GM23248 (cell line): ENCODE measurements around the gene SHROOM3. TPM values are rescaled to one million over a fixed set of nuclear protein-coding genes. Genes with fewer than 3 reads are reported as not detected.
"Not testable (repeated sequence)": the region's sequence is repeated elsewhere in the genome, so short reads cannot be mapped to it uniquely, and the experiment has no call there.

ENCODE experiments used
- DNase-seq: peaks from one replicate; pipeline ENCODE4 v3.0.0-alpha.2; 2015
- H2AFZ ChIP-seq: fragments of 200-600 bp; sonication (generic); 2 replicates; pipeline ENCODE4 v1.6.1; 2016; ENCODE audit warnings: antibody characterized with exemption
- H3F3A ChIP-seq: fragments of 200-600 bp; sonication (generic); 2 replicates; pipeline ENCODE4 v1.6.1; 2016; ENCODE audit warnings: mild to moderate bottlenecking, antibody characterized with exemption, mixed run types; ENCODE audit not compliant: insufficient read depth
- H3K27ac ChIP-seq: fragments of 200-600 bp; sonication (generic); 2 replicates; pipeline ENCODE4 v1.5.1; 2016; ENCODE audit warnings: mild to moderate bottlenecking
- H3K27me3 ChIP-seq: fragments of 200-600 bp; sonication (generic); replicated peaks from 2 replicates; pipeline ENCODE4 v1.6.1; 2016; ENCODE audit warnings: mild to moderate bottlenecking; ENCODE audit not compliant: insufficient read depth
- H3K36me3 ChIP-seq: fragments of 200-600 bp; sonication (generic); 2 replicates; pipeline ENCODE4 v1.6.1; 2016; ENCODE audit warnings: low read depth, mild to moderate bottlenecking
- H3K4me1 ChIP-seq: fragments of 200-600 bp; sonication (generic); 2 replicates; pipeline ENCODE4 v1.6.1; 2016; ENCODE audit warnings: mild to moderate bottlenecking; ENCODE audit not compliant: insufficient read depth
- H3K4me2 ChIP-seq: fragments of 200-600 bp; sonication (generic); one replicate; pipeline ENCODE4 v1.6.1; 2016; ENCODE audit warnings: mild to moderate bottlenecking; ENCODE audit not compliant: unreplicated experiment
- H3K4me3 ChIP-seq: fragments of 200-600 bp; sonication (generic); 2 replicates; pipeline ENCODE4 v1.5.1; 2016; ENCODE audit warnings: mild to moderate bottlenecking
- H3K79me2 ChIP-seq: fragments of 200-600 bp; sonication (generic); 2 replicates; pipeline ENCODE4 v1.6.1; 2016; ENCODE audit warnings: mild to moderate bottlenecking; ENCODE audit not compliant: insufficient read depth
- H3K9ac ChIP-seq: fragments of 200-600 bp; sonication (generic); 2 replicates; pipeline ENCODE4 v1.6.1; 2016; ENCODE audit warnings: mild to moderate bottlenecking
- H3K9me2 ChIP-seq: fragments of 200-600 bp; sonication (generic); 2 replicates; pipeline ENCODE4 v1.6.1; 2016; ENCODE audit warnings: mixed run types, mild to moderate bottlenecking, moderate library complexity; ENCODE audit not compliant: insufficient read depth
- H3K9me3 ChIP-seq: fragments of 200-600 bp; sonication (generic); one replicate; pipeline ENCODE4 v1.6.1; 2017; ENCODE audit warnings: low read depth
- H4K20me1 ChIP-seq: fragments of 200-600 bp; sonication (generic); 2 replicates; pipeline ENCODE4 v1.6.0; 2016; ENCODE audit not compliant: insufficient read depth
- EZH2 ChIP-seq: fragments of 200-600 bp; sonication (generic); IDR thresholded peaks from 2 replicates; pipeline ENCODE4 v1.6.1; 2018; ENCODE audit warnings: antibody characterized with exemption, mild to moderate bottlenecking; ENCODE audit not compliant: insufficient read depth, poor library complexity, severe bottlenecking
- EZH2phosphoT487 ChIP-seq: fragments of 200-600 bp; sonication (generic); IDR thresholded peaks from 2 replicates; pipeline ENCODE4 v1.6.1; 2018; ENCODE audit warnings: antibody characterized with exemption, moderate library complexity, mild to moderate bottlenecking, low read depth; ENCODE audit not compliant: insufficient read depth
- WGBS, 2 experiments: methylation state at CpG; one replicate each; pipeline ENCODE4 v1.1.6; 2015 to 2017; ENCODE audit warnings: low lambda C conversion rate in 2 of 2, low coverage in 1 of 2; ENCODE audit errors: missing lambda C conversion rate in 2 of 2; 5-methylcytosine and 5-hydroxymethylcytosine counted together
- in situ Hi-C: fragments of 300-500 bp; cut with MboI; formaldehyde crosslinking; loops from 2 replicates; pipeline ENCODE4 v1.15.0; 2020
- polyA plus RNA-seq: library from polyadenylated mRNA; unstranded; fragments of >200 nt; fragmentation: Nextera tagmentation; extraction: Ambion mirVana; gene quantifications from 2 replicates; pipeline ENCODE4 v1.2.1, GENCODE V29; 2016
- total RNA-seq: library from RNA; depleted of rRNA; stranded (reverse); fragments of >200 nt; shearing (Covaris generic); gene quantifications from 2 replicates; pipeline ENCODE4 v1.2.3, GENCODE V29; 2014

SHROOM3 gene
- total and polyA plus RNA-seq, 2 experiments from 2014 or later, result 9.7 to 44.6 TPM

DNA sequence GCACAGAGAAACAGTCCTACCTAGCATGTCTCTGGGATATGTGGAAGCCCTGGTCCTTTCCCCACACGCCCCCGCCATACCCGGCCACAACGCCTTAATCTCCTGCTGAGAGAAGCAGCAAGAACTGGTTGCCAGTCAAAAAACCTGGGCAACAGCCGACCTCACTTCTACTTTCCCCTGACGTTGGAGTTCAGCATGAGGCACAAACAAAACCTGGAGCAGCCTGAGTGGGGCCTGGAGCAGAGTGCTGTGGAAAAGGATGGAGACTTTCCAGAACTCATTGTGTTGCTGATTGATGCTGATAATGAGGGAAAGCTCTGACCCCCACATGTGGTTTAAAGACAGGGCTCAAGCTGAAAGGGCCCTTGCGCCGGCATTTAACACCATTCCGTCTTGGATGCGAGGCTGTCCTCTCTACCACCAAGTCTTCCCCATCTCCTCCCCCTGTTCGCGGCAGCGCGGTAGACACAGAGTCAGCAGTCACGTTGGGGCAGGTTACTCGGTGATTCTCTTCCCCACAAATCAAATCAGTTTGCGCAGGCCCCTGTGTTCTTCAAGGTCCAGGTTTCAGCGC, 14.8 kb upstream of the SHROOM3 start:
- H3K4me3 ChIP-seq, result peak overlapping the region; percentile 68
- no peak for DNase-seq
- peak overlapping the region; percentile 94 for H2AFZ ChIP-seq
- H3F3A ChIP-seq, result no peaks in the 10 kb centered on the region
- no peaks in the 10 kb centered on the region for H3K4me1 ChIP-seq
- no peaks in the 10 kb centered on the region for H4K20me1 ChIP-seq
- in situ Hi-C loops, result no loop called here
- H3K9me3 ChIP-seq, result no peaks in the 10 kb centered on the region
- no peaks in the 10 kb centered on the region for H3K79me2 ChIP-seq
- 56 to 65% methylated on average over 18 of the region's 18 CpGs for WGBS, 2 experiments
- H3K27me3 ChIP-seq, result 0 out of 2 replicates have a peak, but pooled peaks cover 4% of the 10 kb centered on the region
- no peak overlapping the region for H3K27ac ChIP-seq
- H3K4me2 ChIP-seq, result peak overlapping the region; percentile 91
- TF ChIP-seq EZH2 (no peak), EZH2phosphoT487 (no peak)
- H3K9ac ChIP-seq, result no peak overlapping the region
- no peaks in the 10 kb centered on the region for H3K36me3 ChIP-seq
- H3K9me2 ChIP-seq, result no peaks in the 10 kb centered on the region

DNA sequence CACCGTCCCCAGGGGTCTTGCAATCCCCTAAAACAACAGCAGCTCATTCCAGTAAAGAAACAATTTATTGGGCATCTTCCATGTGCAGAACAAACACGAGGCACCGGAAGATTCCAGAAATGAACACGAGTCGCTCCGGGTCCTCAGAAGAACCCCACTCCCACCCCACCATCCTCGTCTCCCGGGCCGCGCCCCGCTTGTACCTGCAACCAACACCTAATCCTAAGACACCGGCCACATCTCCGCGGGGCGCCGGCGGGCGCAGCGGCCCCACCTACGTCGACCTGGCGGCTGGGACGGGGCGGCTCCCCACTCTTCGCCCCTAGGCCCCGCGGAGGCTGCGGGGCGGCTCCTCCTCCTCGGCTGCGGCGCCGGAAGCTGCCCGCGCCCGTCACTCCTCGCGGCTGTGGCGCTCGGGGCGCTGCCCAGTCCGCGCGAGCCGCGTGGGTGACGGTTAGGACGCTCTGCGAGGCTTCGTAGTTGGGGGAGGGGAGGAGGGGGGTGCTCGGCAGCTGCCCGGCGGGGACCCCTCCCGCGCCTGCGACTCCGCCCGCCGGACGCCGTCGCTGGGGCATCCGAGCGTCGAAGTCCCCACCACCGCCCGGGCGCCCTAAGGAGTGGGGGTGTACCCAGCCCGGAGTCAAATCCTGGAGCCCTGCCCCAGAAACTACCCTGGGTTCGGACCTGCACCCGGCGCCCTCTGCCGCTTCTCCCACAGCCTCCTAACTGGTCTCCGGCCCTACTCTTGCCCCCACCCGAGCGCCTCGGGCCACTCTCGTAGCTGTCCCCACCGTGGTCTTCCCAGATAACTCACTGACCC, 14.1 kb upstream of the SHROOM3 start, which contains the start of gene CCDC158:
TSS of gene CCDC158 (minus strand) at position 380 of the 820 bp plus-strand sequence. CDS start 17,934 bp downstream, outside the sequence.
- TF ChIP-seq EZH2phosphoT487, result no peak
- TF ChIP-seq EZH2, result no peak
- H3K27ac ChIP-seq, result no peak within 1 kb of the TSS
- H3K36me3 ChIP-seq, result no peaks in the 10 kb centered on the region
- DNase-seq, result peak; percentile 67
- peak within 1 kb of the TSS; percentile 68 for H3K4me3 ChIP-seq
- H2AFZ ChIP-seq, result peak within 1 kb of the TSS; percentile 94
- H3K9me2 ChIP-seq, result no peaks in the 10 kb centered on the region
- no peaks in the 10 kb centered on the region for H4K20me1 ChIP-seq
- peak within 1 kb of the TSS; percentile 52 for H3K9ac ChIP-seq
- H3K4me1 ChIP-seq, result no peaks in the 10 kb centered on the region
- H3K27me3 ChIP-seq, result 0 out of 2 replicates have a peak, but pooled peaks cover 4% of the 10 kb centered on the region
- no peaks in the 10 kb centered on the region for H3K79me2 ChIP-seq
- in situ Hi-C loops, result no loop called here
- no peaks in the 10 kb centered on the region for H3K9me3 ChIP-seq
- no peaks in the 10 kb centered on the region for H3F3A ChIP-seq
- H3K4me2 ChIP-seq, result peak within 1 kb of the TSS; percentile 91
- 6% methylated on average over 36 to 52 of the region's 79 CpGs for WGBS, 2 experiments

DNA sequence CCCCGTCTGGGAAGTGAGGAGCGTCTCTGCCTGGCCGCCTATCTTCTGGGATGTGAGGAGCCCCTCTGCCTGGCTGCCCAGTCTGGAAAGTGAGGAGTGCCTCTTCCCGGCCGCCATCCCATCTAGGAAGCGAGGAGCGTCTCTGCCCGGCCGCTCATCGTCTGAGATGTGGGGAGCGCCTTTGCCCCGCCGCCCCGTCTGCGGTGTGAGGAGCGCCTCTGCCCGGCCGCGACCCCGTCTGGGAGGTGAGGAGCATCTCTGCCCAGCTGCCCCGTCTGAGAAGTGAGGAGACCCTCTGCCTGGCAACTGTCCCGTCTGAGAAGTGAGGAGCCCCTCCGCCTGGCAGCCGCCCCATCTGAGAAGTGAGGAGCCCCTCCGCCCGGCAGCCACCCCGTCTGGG, 11.9 kb upstream of the SHROOM3 start:
- H4K20me1 ChIP-seq, DNase-seq, H3K9ac ChIP-seq, in situ Hi-C loops, H3K4me1 ChIP-seq, H3K27me3 ChIP-seq, H3F3A ChIP-seq, H3K9me3 ChIP-seq, H3K36me3 ChIP-seq, H3K79me2 ChIP-seq, H3K4me3 ChIP-seq, H3K27ac ChIP-seq, H2AFZ ChIP-seq, H3K4me2 ChIP-seq, H3K9me2 ChIP-seq: not testable (repeated sequence)
- 96 to 99% methylated on average over 15 to 21 of the region's 27 CpGs for WGBS, 2 experiments

DNA sequence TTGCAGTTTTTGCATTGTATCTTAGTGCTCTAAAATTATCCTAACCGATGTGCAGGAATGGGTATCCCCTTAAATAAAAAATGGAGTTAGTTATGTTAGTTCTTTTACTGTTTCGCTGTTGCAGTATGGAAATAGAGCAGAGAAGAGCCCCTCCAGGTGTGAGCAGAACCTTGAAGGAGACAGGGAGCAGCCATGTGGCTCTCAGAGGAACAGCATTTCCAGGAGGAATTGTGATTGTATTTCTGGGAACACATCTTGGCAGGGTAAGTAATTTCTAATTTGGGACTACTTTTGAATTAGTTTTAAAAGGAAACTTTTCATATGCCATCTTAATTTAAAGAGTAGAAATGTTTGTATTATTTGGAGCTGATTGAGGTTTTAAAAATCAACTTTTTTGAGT, 8.8 kb upstream of the SHROOM3 start:
- in situ Hi-C loops, result no loop called here

More for the DNA sequence above, 8.8 kb upstream of the SHROOM3 start:
- no peaks in the 10 kb centered on the region for H3K9me2 ChIP-seq
- 80 to 91% methylated on average over 2 of the region's 2 CpGs for WGBS, 2 experiments
- DNase-seq, result no peak
- H3F3A ChIP-seq, result no peaks in the 10 kb centered on the region
- no peak for TF ChIP-seq EZH2phosphoT487
- no peak for TF ChIP-seq EZH2
- H3K9me3 ChIP-seq, result no peaks in the 10 kb centered on the region
- no peak overlapping the region for H3K4me2 ChIP-seq
- no peak overlapping the region for H3K27ac ChIP-seq
- no peaks in the 10 kb centered on the region for H4K20me1 ChIP-seq
- no peak overlapping the region for H3K9ac ChIP-seq
- H3K27me3 ChIP-seq, result 0 out of 2 replicates have a peak, but pooled peaks cover 4% of the 10 kb centered on the region
- no peak overlapping the region for H3K4me3 ChIP-seq
- no peaks in the 10 kb centered on the region for H3K79me2 ChIP-seq
- H2AFZ ChIP-seq, result no peak overlapping the region
- no peaks in the 10 kb centered on the region for H3K4me1 ChIP-seq
- H3K36me3 ChIP-seq, result no peaks in the 10 kb centered on the region
